HEK293T (cell line): Measurements from ENCODE around the gene HMGXB3.
"Not testable (repeated sequence)": the region's sequence is repeated elsewhere in the genome, so short reads cannot be mapped to it uniquely, and the experiment has no call there.

ENCODE experiments used
- CTCF ChIA-PET: fragments of 350-600 bp; formaldehyde crosslinking; extraction: SDS; loops from one replicate; lab custom pipeline; 2021; ENCODE audit warnings: antibody characterized with exemption, inconsistent platforms; lab: Yijun Ruan, JAX
- POLR2A ChIA-PET: fragments of 350-600 bp; formaldehyde crosslinking; extraction: SDS; loops from one replicate; lab custom pipeline; 2020; ENCODE audit warnings: antibody characterized with exemption, inconsistent platforms; lab: Yijun Ruan, JAX
- DNase-seq: peaks from one replicate; pipeline ENCODE4 v3.0.0; 2012; ENCODE audit warnings: mixed read lengths; ENCODE audit errors: extremely low spot score
- ARNT ChIP-seq: fragments of 450-650 bp; IDR thresholded peaks from 2 replicates; pipeline ENCODE4 v1.6.1; 2017; ENCODE audit warnings: mild to moderate bottlenecking
- BHLHE40 ChIP-seq: fragments of 450-650 bp; IDR thresholded peaks from 2 replicates; pipeline ENCODE4 v1.6.1; 2016; ENCODE audit warnings: mild to moderate bottlenecking, moderate library complexity, borderline replicate concordance
- CTBP1 ChIP-seq: fragments of 450-650 bp; IDR thresholded peaks from 2 replicates; pipeline ENCODE4 v1.6.1; 2016; ENCODE audit warnings: borderline replicate concordance
- ELF4 ChIP-seq: fragments of 450-650 bp; IDR thresholded peaks from 2 replicates; pipeline ENCODE4 v1.6.1; 2017; ENCODE audit warnings: antibody characterized with exemption
- FOXA1 ChIP-seq: fragments of 450-650 bp; IDR thresholded peaks from 2 replicates; pipeline ENCODE4 v1.6.1; 2016; ENCODE audit warnings: mild to moderate bottlenecking
- FOXK2 ChIP-seq: fragments of 450-650 bp; IDR thresholded peaks from 2 replicates; pipeline ENCODE4 v1.6.1; 2016; ENCODE audit warnings: mild to moderate bottlenecking
- FOXM1 ChIP-seq: fragments of 450-650 bp; IDR thresholded peaks from 2 replicates; pipeline ENCODE4 v1.6.1; 2017; ENCODE audit warnings: mild to moderate bottlenecking, borderline replicate concordance
- HDGF ChIP-seq: fragments of 450-650 bp; IDR thresholded peaks from 2 replicates; pipeline ENCODE4 v1.6.1; 2017; ENCODE audit warnings: antibody characterized with exemption, borderline replicate concordance
- L3MBTL2 ChIP-seq: fragments of 450-650 bp; conservative IDR thresholded peaks from 2 replicates; pipeline ENCODE4 v1.6.1; 2016; ENCODE audit warnings: mild to moderate bottlenecking
- LEF1 ChIP-seq: fragments of 450-650 bp; IDR thresholded peaks from 2 replicates; pipeline ENCODE4 v1.6.1; 2017; ENCODE audit warnings: mild to moderate bottlenecking, borderline replicate concordance
- NFRKB ChIP-seq: fragments of 450-650 bp; IDR thresholded peaks from 2 replicates; pipeline ENCODE4 v1.6.1; 2016; ENCODE audit warnings: mild to moderate bottlenecking, moderate library complexity
- PKNOX1 ChIP-seq: fragments of 450-650 bp; IDR thresholded peaks from 2 replicates; pipeline ENCODE4 v1.6.1; 2016
- SP1 ChIP-seq: fragments of 450-650 bp; IDR thresholded peaks from 2 replicates; pipeline ENCODE4 v1.6.1; 2017
- SUZ12 ChIP-seq: fragments of 450-650 bp; IDR thresholded peaks from 2 replicates; pipeline ENCODE4 v1.6.1; 2016; ENCODE audit warnings: mild to moderate bottlenecking
- TARDBP ChIP-seq: fragments of 450-650 bp; IDR thresholded peaks from 2 replicates; pipeline ENCODE4 v1.6.1; 2016
- ZNF384 ChIP-seq: fragments of 450-650 bp; IDR thresholded peaks from 2 replicates; pipeline ENCODE4 v1.6.1; 2016

HMGXB3 gene

DNA sequence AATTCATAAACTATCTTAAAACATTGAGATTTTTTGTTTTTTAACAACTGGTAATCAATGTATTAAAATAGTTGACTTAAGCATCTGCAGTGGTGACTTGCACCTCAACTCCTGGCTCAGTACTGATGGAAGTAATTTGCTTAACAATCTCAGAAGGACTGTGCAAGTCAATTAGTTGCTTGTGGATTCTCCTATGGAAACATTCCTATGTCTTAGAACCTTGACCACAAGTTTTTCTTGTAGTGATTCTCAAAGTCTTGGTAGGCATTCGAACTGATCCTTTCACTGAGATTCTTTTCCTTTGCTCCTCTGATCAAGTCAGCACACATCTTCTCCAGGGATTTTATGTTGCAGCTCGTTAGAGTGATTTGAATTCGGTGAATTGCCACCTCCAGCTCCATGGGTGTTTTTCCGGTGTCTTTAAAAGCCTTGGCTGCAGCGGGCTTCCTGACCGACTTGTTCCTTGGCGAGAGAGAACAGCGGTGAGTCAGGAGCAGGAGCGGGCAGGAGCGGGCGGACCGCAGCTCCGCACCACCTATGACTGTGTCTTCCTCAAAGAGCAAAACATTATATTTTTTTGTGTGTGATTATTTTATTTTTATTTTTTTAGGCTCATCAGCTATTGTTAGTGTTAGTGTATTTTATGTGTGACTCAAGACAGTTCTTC lies 21.1 kb downstream of the HMGXB3 start:
- TF ChIP-seq SP1 (no peak), TARDBP (no peak), FOXM1 (no peak), PKNOX1 (no peak), ELF4 (no peak), BHLHE40 (no peak), HDGF (no peak), ARNT (no peak), L3MBTL2 (no peak), CTBP1 (no peak), FOXA1 (no peak), FOXK2 (no peak), NFRKB (no peak), ZNF384 (no peak), SUZ12 (no peak), LEF1 (no peak)

DNA sequence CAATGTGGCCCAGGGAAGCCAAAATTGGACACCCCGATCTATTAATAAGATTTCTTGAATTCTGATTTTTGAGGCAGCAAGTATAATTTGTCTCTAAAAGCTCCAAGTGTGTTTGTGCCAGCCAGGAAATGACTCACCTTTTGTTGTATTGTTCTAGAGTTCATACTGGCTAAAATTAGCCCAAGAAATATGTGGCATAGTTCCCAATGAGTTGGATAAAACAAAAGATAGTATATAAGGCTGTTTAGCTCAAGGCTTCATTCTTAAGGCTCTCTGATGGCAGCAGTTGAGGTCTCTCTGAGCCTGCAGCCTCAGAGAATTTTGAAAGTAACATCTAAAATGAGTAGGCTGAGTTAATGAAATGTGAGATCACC lies 21.6 kb downstream of the HMGXB3 start:
- TF ChIP-seq BHLHE40 (no peak), TARDBP (no peak), HDGF (no peak), NFRKB (no peak), ELF4 (no peak), PKNOX1 (no peak), LEF1 (no peak), FOXM1 (no peak), FOXA1 (no peak), L3MBTL2 (no peak), SUZ12 (no peak), CTBP1 (no peak), FOXK2 (no peak), ZNF384 (no peak), SP1 (no peak), ARNT (no peak)
- no peak for DNase-seq
- CTCF ChIA-PET, result no interaction called here
- POLR2A ChIA-PET, result no interaction called here

More for the DNA sequence above, 21.1 kb downstream of the HMGXB3 start:
- DNase-seq, result no peak
- ChIA-PET POLR2A (interaction anchor here (1.3 to 1.4 kb wide), 2 partner anchors 20 to 21 kb away, joined by 3 read pairs; partner anchors contain the start of genes HMGXB3 and TIGD6), CTCF (no interaction called here)

GRCh38 chr5:150022681-150023080 lies 22.1 kb downstream of the HMGXB3 start:
- POLR2A ChIA-PET, result no interaction called here

GRCh38 chr5:150023136-150023535 lies 22.6 kb downstream of the HMGXB3 start:
- TF ChIP-seq NFRKB (no peak), FOXM1 (no peak), ZNF384 (no peak), TARDBP (no peak), HDGF (no peak)
- ChIA-PET POLR2A (no interaction called here), CTCF (no interaction called here)
- DNase-seq, result no peak

More at GRCh38 chr5:150022681-150023080, 22.1 kb downstream of the HMGXB3 start:
- CTCF ChIA-PET, result no interaction called here
- DNase-seq, result no peak
- no peak for TF ChIP-seq CTBP1

- no peak for TF ChIP-seq ARNT
- no peak for TF ChIP-seq CTBP1
- TF ChIP-seq L3MBTL2, result no peak
- TF ChIP-seq FOXM1, result no peak
- no peak for TF ChIP-seq TARDBP
- no peak for TF ChIP-seq SP1
- POLR2A ChIA-PET, result no interaction called here
- CTCF ChIA-PET, result no interaction called here
- no peak for DNase-seq
Measured at GRCh38 chr5:150024346-150024984, 23.9 kb downstream of the HMGXB3 start.

DNA sequence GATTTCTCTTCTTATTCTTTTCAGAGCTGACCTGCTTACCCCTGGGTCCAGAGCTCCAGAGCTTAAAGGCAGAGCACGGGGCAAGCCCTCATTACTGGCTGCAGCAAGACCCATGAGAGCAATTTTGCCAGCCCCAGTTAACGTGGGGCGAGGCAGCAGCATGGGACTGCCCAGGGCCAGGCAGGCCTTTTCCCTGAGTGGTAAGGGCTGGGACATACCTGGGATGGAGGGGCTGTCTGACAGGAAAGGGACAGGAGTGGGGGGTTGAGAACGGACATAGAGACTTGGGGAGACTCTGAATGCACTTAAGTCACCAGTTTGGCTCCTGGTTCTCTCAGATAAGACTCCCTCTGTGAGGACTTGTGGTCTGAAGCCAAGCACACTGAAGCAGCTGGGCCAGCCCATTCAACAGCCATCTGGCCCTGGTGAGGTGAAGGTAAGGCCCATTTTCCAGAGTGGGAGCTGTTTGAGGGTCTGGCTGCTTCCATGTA lies 26.2 kb downstream of the HMGXB3 start:
- TF ChIP-seq ARNT (no peak), ZNF384 (no peak), BHLHE40 (no peak), FOXK2 (no peak), FOXM1 (no peak), LEF1 (no peak), ELF4 (no peak), TARDBP (no peak), PKNOX1 (no peak), L3MBTL2 (no peak), HDGF (no peak), SUZ12 (no peak)
- POLR2A ChIA-PET, result no interaction called here
- DNase-seq, result no peak
- CTCF ChIA-PET, result no interaction called here

DNA sequence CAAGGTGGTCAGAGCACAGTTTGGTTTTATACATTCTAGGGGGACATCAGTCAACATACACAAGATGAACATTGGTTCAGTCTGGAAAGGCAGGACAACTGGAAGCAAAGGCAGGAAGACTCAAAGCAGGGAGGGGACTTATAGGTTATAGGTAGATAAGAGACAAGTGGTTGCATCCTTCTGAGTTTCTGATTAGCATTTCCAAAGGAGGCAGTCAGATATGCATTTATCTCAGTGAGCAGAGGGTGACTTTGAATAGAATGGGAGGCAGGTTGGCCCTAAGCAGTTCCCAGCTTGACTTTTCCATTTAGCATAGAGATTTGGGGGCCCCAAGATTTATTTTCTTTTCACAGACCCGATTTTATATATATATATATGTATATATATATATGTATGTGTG lies 27.5 kb downstream of the HMGXB3 start:
- POLR2A ChIA-PET, DNase-seq, CTCF ChIA-PET: not testable (repeated sequence)
